HG02642 (cell line): ENCODE data around the gene MYH1.
"Not testable (repeated sequence)": the region's sequence is repeated elsewhere in the genome, so short reads cannot be mapped to it uniquely, and the experiment has no call there.

Experiments
- ATAC-seq: cut with Tn5 transposase; IDR thresholded peaks from one replicate; pipeline ENCODE4 v1.9.1; 2021; ENCODE audit warnings: mild to moderate bottlenecking; ENCODE audit not compliant: unreplicated experiment, poor library complexity

The MYH1 gene

GRCh38 chr17:10518271-10519037, at the start of gene MYH1:
TSS of gene MYH1 (minus strand) at chr17:10518542. CDS start at chr17:10516642, 1,900 bp downstream.
- ATAC-seq = no peak

GRCh38 chr17:10563991-10564660, 45.8 kb upstream of the MYH1 start:
- ATAC-seq = no peak

GRCh38 chr17:10558049-10558448, 39.7 kb upstream of the MYH1 start:
- ATAC-seq = no peak

- no peak for ATAC-seq
Observed at GRCh38 chr17:10557422-10557821, 39.1 kb upstream of the MYH1 start.

GRCh38 chr17:10556301-10557005, 38.1 kb upstream of the MYH1 start:
- ATAC-seq = no peak

- ATAC-seq = no peak
Observed at GRCh38 chr17:10550014-10550413, 31.7 kb upstream of the MYH1 start.

- ATAC-seq = no peak
Observed at GRCh38 chr17:10549096-10549842, 30.9 kb upstream of the MYH1 start, which contains the start of gene MYH2. TSS of gene MYH2 (minus strand) at chr17:10549658. CDS start at chr17:10547920, 1,738 bp downstream.

- no peak for ATAC-seq
Observed at GRCh38 chr17:10547351-10547750, 29.0 kb upstream of the MYH1 start.

GRCh38 chr17:10543486-10543885, 25.1 kb upstream of the MYH1 start:
- ATAC-seq = not testable (repeated sequence)

GRCh38 chr17:10541179-10541578, 22.8 kb upstream of the MYH1 start:
- ATAC-seq = not testable (repeated sequence)

- no peak for ATAC-seq
Observed at GRCh38 chr17:10532026-10532425, 13.7 kb upstream of the MYH1 start.

- ATAC-seq = no peak
Observed at GRCh38 chr17:10527419-10527818, 9.1 kb upstream of the MYH1 start.

- ATAC-seq = no peak
Observed at GRCh38 chr17:10526517-10526916, 8.2 kb upstream of the MYH1 start.

GRCh38 chr17:10523064-10523463, 4.7 kb upstream of the MYH1 start:
- no peak for ATAC-seq

GRCh38 chr17:10521949-10522348, 3.6 kb upstream of the MYH1 start:
- no peak for ATAC-seq

GRCh38 chr17:10516638-10517037, 1.7 kb downstream of the MYH1 start:
- ATAC-seq = no peak

- no peak for ATAC-seq
Observed at GRCh38 chr17:10516065-10516464, 2.3 kb downstream of the MYH1 start.

GRCh38 chr17:10513299-10514067, 4.9 kb downstream of the MYH1 start:
- no peak for ATAC-seq

GRCh38 chr17:10512856-10513255, 5.5 kb downstream of the MYH1 start:
- no peak for ATAC-seq

- no peak for ATAC-seq
Observed at GRCh38 chr17:10499950-10500349, 18.4 kb downstream of the MYH1 start.
